Duodenal mucosa (tissue), 2 donors: ENCODE measurements around the gene ZNF660.
"Not testable (repeated sequence)": the region's sequence is repeated elsewhere in the genome, so short reads cannot be mapped to it uniquely, and the experiment has no call there.

Source experiments
- H3K27ac ChIP-seq: one replicate; pipeline ENCODE4 v1.7.0; 2013; ENCODE audit warnings: low read depth, low read length
- H3K27me3 ChIP-seq, 2 donors: one replicate each; pipeline ENCODE4 v1.7.0; 2013; ENCODE audit warnings: low read length in 2 of 2, control low read depth in 1 of 2; ENCODE audit not compliant: insufficient read depth in 2 of 2, control insufficient read depth in 1 of 2
- H3K36me3 ChIP-seq, 2 donors: one replicate each; pipeline ENCODE4 v1.7.0; 2013; ENCODE audit warnings: low read length in 2 of 2, control low read depth in 1 of 2; ENCODE audit not compliant: insufficient read depth in 2 of 2, control insufficient read depth in 1 of 2
- H3K4me1 ChIP-seq, 2 donors: one replicate each; pipeline ENCODE4 v1.7.0; 2013; ENCODE audit warnings: low read length in 2 of 2, control low read depth in 1 of 2; ENCODE audit not compliant: insufficient read depth in 2 of 2, control insufficient read depth in 1 of 2
- H3K4me3 ChIP-seq, 2 donors: one replicate each; pipeline ENCODE4 v1.7.0; 2013; ENCODE audit warnings: low read length in 2 of 2, low read depth in 1 of 2
- H3K9ac ChIP-seq, 2 donors: one replicate each; pipeline ENCODE4 v1.7.0; 2013; ENCODE audit warnings: low read length in 2 of 2, low read depth in 1 of 2
- H3K9me3 ChIP-seq, 2 donors: one replicate each; pipeline ENCODE4 v1.7.0; 2013; ENCODE audit warnings: low read length in 2 of 2, control low read depth in 1 of 2; ENCODE audit not compliant: control insufficient read depth in 1 of 2

The ZNF660 gene

DNA sequence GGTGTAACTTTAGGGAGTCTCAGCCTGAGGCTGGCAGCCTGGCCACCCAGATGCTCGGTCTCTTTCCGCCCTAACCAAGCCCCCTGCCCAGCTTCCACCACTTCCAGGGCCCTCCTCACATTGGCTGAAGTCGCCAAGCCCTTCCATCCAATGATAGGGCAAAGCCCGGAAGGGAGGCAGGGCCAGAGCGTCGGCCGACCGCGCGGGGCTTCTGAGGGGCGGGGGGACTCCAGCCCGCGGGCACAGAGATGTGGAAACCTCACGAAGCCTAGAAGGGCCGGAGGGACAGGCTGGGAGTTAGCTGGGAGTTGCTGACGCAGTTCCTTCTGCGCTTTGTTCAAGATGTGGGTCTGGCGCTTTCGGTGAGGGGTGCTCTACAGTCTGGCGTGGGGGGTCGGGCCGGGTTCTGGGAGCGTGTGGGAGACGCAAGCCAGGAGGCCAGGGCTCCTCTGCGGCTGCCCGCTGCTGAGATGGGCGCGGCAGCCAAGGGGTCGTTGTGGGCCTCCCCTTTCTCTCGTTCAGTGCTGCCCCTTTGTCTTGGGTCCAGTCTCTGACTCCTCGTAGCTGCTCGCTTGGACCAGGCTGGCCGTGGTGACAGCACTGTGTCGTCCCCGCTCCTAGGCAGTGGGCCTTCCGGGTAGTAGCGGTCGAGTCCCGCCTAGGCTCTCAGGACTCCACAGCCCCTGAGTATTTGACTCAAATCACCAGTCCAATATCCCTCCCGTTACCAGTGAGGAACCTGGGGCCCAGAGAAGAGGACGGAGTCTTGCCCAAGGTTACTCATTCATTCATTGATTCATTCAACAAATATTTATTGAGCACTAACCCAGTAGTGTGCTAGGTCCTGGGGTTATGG is at the start of gene ZNF660:
Gene ZNF660 (plus strand): TSS at position 319 of the 856 bp plus-strand sequence. CDS start 9,230 bp downstream, outside the sequence.
- peak within 1 kb of the TSS; percentile 73 to 78 for H3K4me3 ChIP-seq
- peaks cover 0 to 4% of the 10 kb centered on the region in 2 donors for H3K4me1 ChIP-seq
- H3K9ac ChIP-seq, result peak within 1 kb of the TSS; percentile 47 to 59
- no peaks in the 10 kb centered on the region for H3K27me3 ChIP-seq
- no peaks in the 10 kb centered on the region for H3K9me3 ChIP-seq
- peaks cover 0 to 2% of the 10 kb centered on the region in 2 donors for H3K36me3 ChIP-seq
- H3K27ac ChIP-seq, result peak within 1 kb of the TSS; percentile 30

DNA sequence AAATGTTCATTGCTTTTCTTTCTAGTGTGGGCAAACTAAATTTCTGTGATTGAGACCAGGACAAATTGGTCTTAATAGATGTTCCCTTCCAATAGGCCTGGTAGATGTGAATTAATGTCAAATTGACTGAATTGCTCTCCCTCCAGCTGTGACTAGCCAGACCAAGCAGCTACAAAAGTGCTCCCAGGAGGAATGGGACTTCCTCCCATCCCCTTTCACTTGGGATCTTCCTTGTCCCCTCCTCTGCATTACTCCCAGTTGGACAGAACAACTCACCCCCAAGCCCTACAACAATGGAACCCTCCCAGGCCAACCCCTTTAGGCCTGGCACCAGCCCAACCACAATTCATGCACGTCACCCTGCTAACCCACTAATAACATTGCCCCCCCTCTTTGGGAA is 49.4 kb upstream of the ZNF660 start:
- Histone ChIP-seq H3K9me3 (no peaks in the 10 kb centered on the region), H3K27ac (no peak overlapping the region), H3K36me3 (no peaks in the 10 kb centered on the region), H3K27me3 (peaks cover 0 to 8% of the 10 kb centered on the region in 2 donors), H3K4me1 (no peaks in the 10 kb centered on the region), H3K9ac (no peak overlapping the region), H3K4me3 (no peak overlapping the region)

DNA sequence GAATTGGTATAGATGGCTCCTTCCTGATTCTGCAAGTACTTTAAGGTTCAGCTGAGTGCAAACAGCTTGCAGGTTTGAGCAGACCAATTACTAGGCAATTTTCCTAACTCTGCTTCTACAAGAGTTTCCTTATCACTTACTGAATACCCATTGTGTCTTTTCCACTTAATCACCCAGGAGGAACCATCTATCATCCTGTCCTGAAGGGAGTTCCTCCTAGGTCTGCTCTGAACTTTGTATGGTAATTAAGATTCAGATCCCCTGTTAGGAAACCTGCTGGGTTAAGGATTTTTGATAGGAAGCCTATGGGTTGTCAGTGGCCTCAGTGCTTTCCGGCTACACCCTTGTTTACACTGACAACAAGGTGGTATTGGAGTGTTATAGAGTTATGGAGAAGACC is 40.0 kb upstream of the ZNF660 start:
- not testable (repeated sequence) for H3K27me3 ChIP-seq

DNA sequence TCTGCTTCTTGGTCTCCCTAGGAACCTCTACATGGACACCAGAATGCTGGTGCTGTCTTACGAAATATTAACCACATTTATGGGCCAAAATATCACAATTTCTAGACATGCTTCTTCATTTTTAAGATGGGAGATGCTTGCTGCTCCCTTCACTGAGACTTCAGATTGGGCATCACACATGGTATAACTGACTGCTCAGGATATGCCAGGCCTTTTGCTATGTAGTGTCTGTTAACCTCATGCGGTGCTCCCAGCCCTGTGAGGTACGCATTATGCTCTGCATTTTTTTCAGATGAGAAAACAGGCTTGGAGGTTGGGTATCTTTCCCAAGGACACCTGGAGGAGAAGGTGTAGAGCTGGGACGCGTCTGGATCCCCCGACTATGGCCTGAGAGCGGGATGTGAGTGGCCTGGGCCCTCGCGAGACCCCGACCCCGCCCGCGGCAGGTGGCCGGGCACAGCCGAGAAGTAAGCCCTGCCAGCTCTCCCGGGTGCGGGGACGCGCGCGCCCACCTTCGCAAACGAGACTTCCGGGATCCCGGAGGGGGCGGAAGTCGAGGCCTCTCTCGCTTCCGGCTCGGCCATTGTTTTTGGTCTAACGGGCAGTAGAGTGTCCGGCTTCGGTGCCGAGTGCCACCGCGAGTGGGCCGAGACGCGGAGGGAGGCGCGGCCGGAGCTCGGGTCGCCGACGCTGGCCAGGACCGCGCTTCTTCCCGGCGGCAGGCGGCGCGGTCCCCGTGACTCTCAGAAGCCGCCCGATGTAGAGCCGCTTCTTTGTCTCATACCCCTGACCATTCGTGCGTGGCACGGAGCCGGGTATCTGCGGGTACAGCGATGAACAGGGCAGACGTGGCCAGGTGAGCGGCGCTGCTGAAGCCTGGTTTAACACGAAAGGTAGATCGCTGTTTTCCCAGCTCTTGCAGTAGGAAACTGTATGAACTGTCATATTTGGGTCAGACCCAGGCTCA is 29.9 kb upstream of the ZNF660 start, which contains the start of gene ZKSCAN7:
Gene ZKSCAN7 (plus strand): TSS at position 568 of the 967 bp plus-strand sequence. CDS start 1,855 bp downstream, outside the sequence.
- H3K27ac ChIP-seq, result no peak within 1 kb of the TSS
- no peaks in the 10 kb centered on the region for H3K9me3 ChIP-seq
- H3K9ac ChIP-seq, result peak within 1 kb of the TSS; percentile 39 to 63
- H3K4me3 ChIP-seq, result peak within 1 kb of the TSS; percentile 92 to 95
- peaks cover 0 to 4% of the 10 kb centered on the region in 2 donors for H3K27me3 ChIP-seq
- H3K4me1 ChIP-seq, result peaks cover 6 to 12% of the 10 kb centered on the region in 2 donors
- H3K36me3 ChIP-seq, result peaks cover 0 to 3% of the 10 kb centered on the region in 2 donors

More for the DNA sequence above, 40.0 kb upstream of the ZNF660 start:
- H3K27ac ChIP-seq, H3K4me3 ChIP-seq, H3K9ac ChIP-seq, H3K4me1 ChIP-seq, H3K9me3 ChIP-seq, H3K36me3 ChIP-seq: not testable (repeated sequence)

DNA sequence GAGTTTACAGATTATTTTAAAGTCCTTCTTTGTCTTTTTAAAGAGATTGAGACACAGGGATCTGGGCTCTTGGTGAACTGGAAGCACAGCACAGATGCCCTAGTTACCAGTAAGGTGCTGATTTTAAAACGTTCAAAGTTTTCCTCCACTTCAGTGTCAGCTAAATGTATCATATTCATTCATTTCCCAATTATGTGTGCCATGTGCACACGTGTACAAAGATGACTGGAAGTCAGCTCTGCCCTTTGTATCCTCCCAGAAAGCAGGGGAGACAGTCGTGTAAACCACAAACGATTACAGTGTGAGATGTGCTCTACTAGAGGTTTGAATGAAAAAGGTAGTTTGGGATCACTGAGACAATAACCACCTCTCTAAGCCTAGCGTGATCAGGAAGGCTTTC is 29.0 kb upstream of the ZNF660 start:
- peak overlapping the region; percentile 92 to 95 for H3K4me3 ChIP-seq
- peaks cover 0 to 4% of the 10 kb centered on the region in 2 donors for H3K27me3 ChIP-seq
- no peak overlapping the region for H3K27ac ChIP-seq
- H3K9ac ChIP-seq, result peak overlapping the region; percentile 39 to 63
- peaks cover 6 to 12% of the 10 kb centered on the region in 2 donors for H3K4me1 ChIP-seq
- peaks cover 0 to 3% of the 10 kb centered on the region in 2 donors for H3K36me3 ChIP-seq
- no peaks in the 10 kb centered on the region for H3K9me3 ChIP-seq

DNA sequence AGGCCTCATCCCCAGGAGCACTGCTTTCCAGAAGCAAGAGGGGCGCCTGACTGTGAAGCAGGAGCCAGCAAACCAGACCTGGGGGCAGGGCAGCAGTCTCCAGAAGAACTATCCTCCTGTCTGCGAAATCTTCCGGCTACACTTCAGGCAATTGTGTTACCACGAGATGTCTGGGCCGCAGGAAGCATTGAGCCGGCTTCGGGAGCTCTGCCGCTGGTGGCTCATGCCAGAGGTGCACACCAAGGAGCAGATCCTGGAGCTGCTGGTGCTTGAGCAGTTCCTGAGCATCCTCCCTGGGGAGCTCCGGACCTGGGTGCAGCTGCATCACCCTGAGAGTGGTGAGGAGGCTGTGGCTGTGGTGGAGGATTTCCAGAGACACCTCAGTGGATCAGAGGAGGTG is 27.7 kb upstream of the ZNF660 start:
- Histone ChIP-seq H3K36me3 (peaks cover 0 to 3% of the 10 kb centered on the region in 2 donors), H3K4me3 (no peak overlapping the region), H3K27ac (no peak overlapping the region), H3K9ac (no peak overlapping the region), H3K4me1 (peaks cover 6 to 12% of the 10 kb centered on the region in 2 donors), H3K9me3 (peaks cover 6 to 7% of the 10 kb centered on the region in 2 donors), H3K27me3 (peaks cover 0 to 2% of the 10 kb centered on the region in 2 donors)

DNA sequence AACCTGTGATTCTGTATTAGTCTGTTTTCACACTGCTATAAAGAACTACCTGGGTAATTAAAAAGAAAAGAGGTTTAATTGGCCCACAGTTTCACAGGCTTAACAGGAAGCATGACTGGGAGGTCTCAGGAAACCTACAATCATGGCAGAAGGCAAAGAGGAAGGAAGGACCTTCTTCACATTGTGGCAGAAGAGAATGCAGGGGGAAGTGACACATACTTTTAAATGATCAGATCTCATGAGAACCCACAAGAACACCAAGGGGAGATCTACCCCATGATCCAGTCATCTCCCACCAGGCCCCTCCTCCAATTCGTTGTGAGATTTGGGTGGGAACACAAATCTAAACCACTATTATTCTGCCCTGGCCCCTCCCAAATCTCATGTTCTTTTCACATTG is 23.7 kb upstream of the ZNF660 start:
- Histone ChIP-seq H3K27me3 (no peaks in the 10 kb centered on the region), H3K9me3 (peaks cover 6 to 16% of the 10 kb centered on the region in 2 donors), H3K9ac (no peak overlapping the region), H3K36me3 (peaks cover 3% of the 10 kb centered on the region in 2 donors), H3K4me3 (no peak overlapping the region), H3K27ac (no peak overlapping the region), H3K4me1 (peaks cover 0 to 2% of the 10 kb centered on the region in 2 donors)

DNA sequence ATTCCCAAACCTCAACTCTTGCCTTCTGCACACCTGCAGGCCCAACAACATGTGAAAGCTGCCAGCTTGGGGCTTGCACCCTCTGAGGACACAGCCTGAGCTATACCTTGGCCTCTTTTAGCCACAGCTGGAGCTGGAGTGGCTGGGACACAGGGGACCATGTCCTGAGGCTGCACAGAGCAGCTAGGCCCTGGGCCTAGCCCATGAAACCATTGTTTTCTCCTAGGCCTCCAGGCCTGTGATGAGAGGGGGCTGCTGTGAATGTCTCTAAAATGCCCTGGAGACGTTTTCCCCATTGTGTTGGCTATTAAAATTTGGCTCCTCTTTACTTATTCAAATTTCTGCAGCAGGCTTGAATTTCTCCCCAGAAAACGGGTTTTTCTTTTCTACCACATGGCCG is 22.6 kb upstream of the ZNF660 start:
- H3K27me3 ChIP-seq, result no peaks in the 10 kb centered on the region
- no peak overlapping the region for H3K27ac ChIP-seq
- H3K4me1 ChIP-seq, result no peaks in the 10 kb centered on the region
- peaks cover 6 to 16% of the 10 kb centered on the region in 2 donors for H3K9me3 ChIP-seq
- peaks cover 3% of the 10 kb centered on the region in 2 donors for H3K36me3 ChIP-seq
- no peak overlapping the region for H3K9ac ChIP-seq
- H3K4me3 ChIP-seq, result no peak overlapping the region

DNA sequence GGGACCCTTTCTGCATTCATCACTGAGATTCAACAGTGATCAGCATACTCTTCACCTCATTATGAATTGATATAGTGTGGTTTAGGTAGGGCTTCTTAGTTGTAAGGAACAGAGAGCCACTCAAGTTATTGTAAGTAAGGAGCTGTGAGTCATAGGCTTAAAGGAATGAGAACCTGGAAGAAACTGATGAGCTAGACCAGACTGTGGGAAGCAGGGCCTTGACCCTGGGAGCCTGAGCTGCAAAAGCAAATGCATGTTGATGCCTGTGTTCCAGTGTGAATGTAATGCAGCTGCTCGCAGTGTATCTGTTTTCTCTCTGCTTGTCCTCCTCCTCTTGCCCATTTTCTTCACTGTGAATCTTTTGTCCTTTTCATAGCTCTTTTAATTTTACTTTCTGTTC is 16.2 kb upstream of the ZNF660 start:
- peaks cover 25 to 26% of the 10 kb centered on the region in 2 donors for H3K36me3 ChIP-seq
- H3K27ac ChIP-seq, result no peak overlapping the region
- H3K27me3 ChIP-seq, result no peaks in the 10 kb centered on the region
- H3K4me1 ChIP-seq, result no peaks in the 10 kb centered on the region
- no peak overlapping the region for H3K4me3 ChIP-seq
- peaks cover 31 to 38% of the 10 kb centered on the region in 2 donors for H3K9me3 ChIP-seq
- no peak overlapping the region for H3K9ac ChIP-seq
